HL-60 (cell line): ENCODE results near the gene SMG6.

Experiments
- GABPA ChIP-seq: IDR thresholded peaks from 2 replicates; pipeline ENCODE4 v1.6.1; 2012; ENCODE audit warnings: low read depth
- POLR2AphosphoS5 ChIP-seq: IDR thresholded peaks from 2 replicates; pipeline ENCODE4 v1.6.1; 2012; ENCODE audit warnings: low read depth
- SPI1 ChIP-seq: IDR thresholded peaks from 2 replicates; pipeline ENCODE4 v1.6.1; 2012; ENCODE audit warnings: low read depth, mild to moderate bottlenecking, borderline replicate concordance
- TF ChIP-seq, protein P1 (sequence below): IDR thresholded peaks from one replicate; pipeline ENCODE4 v1.5.1; 2011; ENCODE audit warnings: low read length, control low read depth, inconsistent platforms; ENCODE audit not compliant: insufficient read depth
- TF ChIP-seq, protein P2 (sequence below): IDR thresholded peaks from 2 replicates; pipeline ENCODE4 v1.6.1; 2012; ENCODE audit warnings: low read depth; ENCODE audit not compliant: insufficient replicate concordance

DNA sequence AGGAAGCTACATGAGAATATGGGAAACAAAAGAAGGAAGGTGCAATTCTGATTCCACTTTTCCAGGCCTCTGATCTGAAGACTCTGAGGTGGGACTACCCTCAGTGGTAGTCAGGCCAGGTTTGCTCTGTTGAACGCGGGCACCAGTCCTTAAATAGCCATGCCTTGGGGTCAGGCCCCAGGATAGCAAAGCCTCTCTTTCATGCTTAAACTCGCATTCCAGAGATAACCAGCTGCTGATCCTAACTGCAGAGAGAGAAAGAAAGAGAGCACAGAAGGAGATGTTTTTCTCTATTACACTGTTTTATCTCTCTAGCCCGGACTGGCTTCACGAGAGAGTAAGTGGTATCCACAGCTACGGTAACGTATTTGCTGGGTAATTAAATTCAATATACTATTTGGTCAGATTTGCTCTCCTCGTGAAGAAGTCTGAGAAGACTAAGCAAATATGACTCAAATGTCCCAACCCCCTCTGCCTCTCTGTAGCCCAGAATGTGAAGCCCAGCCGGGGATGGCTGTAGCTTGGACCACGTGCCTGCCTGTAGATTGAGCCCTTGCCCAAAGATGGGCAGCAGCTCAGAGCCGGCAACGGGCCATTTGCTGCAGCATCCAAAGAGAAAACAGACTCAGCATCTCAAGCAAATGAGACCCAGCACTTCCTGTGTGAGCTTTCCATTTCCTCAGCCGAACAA, 122.2 kb downstream of the SMG6 start:
- TF ChIP-seq, protein P1, sequence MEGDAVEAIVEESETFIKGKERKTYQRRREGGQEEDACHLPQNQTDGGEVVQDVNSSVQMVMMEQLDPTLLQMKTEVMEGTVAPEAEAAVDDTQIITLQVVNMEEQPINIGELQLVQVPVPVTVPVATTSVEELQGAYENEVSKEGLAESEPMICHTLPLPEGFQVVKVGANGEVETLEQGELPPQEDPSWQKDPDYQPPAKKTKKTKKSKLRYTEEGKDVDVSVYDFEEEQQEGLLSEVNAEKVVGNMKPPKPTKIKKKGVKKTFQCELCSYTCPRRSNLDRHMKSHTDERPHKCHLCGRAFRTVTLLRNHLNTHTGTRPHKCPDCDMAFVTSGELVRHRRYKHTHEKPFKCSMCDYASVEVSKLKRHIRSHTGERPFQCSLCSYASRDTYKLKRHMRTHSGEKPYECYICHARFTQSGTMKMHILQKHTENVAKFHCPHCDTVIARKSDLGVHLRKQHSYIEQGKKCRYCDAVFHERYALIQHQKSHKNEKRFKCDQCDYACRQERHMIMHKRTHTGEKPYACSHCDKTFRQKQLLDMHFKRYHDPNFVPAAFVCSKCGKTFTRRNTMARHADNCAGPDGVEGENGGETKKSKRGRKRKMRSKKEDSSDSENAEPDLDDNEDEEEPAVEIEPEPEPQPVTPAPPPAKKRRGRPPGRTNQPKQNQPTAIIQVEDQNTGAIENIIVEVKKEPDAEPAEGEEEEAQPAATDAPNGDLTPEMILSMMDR = no peak
- no peak for TF ChIP-seq POLR2AphosphoS5
- TF ChIP-seq GABPA = no peak
- TF ChIP-seq, protein P2, sequence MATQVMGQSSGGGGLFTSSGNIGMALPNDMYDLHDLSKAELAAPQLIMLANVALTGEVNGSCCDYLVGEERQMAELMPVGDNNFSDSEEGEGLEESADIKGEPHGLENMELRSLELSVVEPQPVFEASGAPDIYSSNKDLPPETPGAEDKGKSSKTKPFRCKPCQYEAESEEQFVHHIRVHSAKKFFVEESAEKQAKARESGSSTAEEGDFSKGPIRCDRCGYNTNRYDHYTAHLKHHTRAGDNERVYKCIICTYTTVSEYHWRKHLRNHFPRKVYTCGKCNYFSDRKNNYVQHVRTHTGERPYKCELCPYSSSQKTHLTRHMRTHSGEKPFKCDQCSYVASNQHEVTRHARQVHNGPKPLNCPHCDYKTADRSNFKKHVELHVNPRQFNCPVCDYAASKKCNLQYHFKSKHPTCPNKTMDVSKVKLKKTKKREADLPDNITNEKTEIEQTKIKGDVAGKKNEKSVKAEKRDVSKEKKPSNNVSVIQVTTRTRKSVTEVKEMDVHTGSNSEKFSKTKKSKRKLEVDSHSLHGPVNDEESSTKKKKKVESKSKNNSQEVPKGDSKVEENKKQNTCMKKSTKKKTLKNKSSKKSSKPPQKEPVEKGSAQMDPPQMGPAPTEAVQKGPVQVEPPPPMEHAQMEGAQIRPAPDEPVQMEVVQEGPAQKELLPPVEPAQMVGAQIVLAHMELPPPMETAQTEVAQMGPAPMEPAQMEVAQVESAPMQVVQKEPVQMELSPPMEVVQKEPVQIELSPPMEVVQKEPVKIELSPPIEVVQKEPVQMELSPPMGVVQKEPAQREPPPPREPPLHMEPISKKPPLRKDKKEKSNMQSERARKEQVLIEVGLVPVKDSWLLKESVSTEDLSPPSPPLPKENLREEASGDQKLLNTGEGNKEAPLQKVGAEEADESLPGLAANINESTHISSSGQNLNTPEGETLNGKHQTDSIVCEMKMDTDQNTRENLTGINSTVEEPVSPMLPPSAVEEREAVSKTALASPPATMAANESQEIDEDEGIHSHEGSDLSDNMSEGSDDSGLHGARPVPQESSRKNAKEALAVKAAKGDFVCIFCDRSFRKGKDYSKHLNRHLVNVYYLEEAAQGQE = no peak
- TF ChIP-seq SPI1 = no peak
